GM19452 (cell line): ENCODE data around the gene RRP8.

Source experiments
- ATAC-seq: cut with Tn5 transposase; IDR thresholded peaks from one replicate; pipeline ENCODE4 v1.9.1; 2021; ENCODE audit not compliant: unreplicated experiment

The RRP8 gene

DNA sequence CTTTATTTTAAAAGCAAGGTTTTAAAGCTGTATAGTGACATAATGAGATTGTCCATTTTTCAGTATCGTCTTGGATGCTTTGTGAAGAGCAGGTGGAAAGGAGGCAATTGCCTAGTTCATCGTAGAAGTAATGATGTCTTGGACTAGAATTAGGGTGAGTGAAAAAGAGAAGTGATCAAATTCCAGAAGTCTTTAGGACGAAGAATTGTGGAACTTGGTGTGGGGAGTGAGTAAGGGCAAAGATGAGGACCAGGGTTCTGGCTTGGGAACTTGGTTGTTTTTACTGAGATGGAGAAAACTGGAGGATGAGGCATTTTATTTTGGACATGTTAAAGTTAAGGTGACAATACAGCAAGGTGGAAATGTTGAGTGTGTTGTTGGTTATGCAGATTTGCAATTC lies 1.4 kb upstream of the RRP8 start:
- ATAC-seq: no peak

DNA sequence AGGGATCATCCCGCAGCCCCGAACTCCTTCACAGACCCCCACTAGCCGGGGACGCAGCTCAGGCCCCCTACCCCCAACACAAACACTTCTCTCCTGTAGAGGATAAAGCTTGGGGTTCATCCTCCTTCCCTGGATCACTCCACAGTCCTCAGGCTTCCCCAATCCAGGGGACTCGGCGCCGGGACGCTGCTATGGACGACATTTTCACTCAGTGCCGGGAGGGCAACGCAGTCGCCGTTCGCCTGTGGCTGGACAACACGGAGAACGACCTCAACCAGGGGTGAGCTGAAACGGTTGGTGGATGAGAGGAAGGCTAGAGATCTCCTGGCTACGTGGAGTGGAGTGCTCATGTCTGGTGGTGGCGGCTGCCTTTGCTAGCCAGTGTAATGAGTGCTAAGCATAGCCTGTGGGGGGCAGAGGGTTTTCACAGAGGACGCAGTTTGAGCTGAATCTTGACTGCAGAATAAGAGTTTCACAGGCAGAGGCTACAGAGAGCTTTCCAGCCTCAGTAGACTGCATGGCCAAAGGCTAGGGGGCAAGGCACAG lies 738 bp upstream of the RRP8 start:
- peak; percentile 36 for ATAC-seq

DNA sequence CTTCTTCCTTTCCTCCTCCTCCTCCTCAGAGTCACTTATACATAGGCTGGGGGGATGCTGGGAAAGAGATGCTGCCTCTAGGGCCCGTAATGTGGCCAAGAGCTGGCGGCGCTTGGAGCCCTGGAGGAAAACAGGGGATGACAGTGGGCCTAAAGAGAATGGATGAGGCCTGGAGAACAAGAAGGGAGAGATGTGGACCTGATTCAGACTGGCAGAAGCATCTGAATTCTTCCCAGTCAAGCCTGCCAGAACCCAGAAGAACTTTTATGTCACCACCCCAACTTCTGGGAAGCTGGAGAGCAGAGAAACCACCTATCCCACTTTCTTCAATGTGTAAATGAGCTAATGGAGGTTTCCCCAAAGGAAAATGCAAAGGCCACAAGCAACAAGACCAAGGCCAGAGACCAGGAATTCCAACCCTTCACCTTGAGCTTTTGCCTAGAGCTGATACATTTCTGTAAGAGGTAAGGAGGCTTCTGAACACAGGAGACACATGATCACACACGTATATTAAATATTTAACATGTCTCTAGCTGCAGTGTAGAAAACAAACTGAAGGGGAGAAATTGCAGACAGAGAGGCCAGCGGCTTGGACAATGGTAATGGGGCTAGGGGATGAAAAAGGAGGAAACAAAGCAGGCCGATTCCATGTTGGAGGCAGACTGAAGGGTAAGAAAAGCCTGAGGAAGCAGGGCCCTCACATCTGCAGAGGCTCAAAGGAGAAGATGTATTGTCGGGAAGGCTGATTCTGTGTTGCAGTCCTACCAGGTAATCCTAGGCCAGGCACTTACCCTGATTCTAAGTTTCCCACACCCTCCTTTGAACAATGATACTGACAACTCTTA lies 1.1 kb downstream of the RRP8 start:
- ATAC-seq: no peak

DNA sequence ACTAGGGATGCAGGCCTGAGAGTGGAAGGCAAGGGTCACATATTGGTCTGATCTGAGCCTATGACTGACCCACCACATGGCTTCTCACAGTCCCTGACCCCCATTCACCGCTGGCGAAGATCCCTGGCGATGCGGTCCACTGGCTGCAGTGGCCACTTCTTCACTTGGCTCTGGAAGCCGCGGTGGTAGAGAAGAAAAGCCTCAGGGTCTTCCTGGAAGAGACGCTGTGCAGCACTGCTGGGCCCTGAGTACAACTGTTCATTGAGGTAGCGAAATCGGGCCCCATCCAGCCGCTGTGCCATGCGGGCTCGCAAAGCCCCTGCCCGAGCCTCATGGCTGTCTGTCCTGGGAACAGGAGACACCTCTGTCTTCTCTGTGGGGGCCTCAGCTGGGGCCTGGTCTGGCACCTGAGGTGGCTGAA lies 2.4 kb downstream of the RRP8 start:
- no peak for ATAC-seq

DNA sequence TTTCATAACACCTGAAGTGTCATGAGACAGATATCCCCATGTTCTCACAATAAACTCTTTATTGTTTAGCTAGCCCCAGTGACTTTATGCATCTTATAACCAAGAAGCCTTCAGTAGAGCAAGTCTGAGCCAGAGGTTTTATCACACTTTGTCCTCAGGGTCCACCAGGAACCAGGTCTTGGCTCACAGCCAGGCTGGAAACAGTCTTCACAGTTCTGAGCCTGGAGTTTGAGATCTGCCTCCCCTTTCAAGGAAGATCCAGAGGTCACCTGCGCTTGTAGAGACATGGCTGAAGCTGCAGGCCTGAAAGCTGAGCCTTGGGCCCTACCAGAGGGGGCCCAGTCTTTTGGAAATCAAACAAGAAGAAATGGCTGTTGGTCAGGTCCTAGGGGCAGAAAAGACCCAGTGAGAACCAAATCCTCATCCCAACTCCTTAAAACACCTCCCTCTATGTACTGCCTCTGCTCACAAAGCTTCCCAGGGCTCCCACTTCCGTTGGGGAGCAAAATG lies 3.5 kb downstream of the RRP8 start:
- ATAC-seq: no peak

DNA sequence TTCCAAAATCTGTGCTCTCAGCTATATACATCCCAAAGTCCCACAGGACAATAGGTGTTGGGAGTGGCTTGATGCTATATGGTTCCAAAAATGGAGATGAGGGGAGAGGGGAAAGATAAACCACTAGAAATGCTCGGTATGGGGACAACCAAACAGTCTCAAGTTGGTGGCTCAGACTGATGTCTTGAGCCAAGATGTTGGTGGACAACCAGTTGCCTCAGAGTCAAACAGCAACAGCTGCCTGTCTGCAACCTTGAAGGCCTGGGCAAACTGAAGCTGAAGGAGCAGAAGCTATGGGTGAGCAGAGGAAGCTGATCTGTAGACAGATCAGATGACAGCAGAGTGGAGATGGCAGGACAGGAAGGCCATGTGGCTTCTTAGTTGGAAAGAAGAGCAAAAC lies 4.0 kb downstream of the RRP8 start:
- no peak for ATAC-seq

DNA sequence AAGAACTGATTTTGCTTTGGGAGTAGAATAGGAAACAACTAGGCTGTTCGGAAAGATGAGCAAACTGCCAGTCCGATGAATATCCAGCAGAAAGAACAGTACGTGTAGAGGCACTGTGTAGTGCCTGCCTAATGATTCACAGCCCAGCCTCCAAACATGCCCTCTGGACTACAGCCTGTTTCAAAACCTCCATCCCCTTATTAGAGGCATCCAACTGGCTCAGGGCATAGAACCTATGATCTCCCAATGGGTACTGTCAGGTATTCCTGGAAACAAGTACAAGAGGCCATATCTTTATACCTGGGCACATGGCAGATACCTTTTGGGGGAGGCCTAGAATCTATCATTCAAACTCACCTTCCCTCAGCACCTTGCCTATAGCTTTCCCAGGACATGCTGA lies 4.9 kb downstream of the RRP8 start:
- no peak for ATAC-seq

DNA sequence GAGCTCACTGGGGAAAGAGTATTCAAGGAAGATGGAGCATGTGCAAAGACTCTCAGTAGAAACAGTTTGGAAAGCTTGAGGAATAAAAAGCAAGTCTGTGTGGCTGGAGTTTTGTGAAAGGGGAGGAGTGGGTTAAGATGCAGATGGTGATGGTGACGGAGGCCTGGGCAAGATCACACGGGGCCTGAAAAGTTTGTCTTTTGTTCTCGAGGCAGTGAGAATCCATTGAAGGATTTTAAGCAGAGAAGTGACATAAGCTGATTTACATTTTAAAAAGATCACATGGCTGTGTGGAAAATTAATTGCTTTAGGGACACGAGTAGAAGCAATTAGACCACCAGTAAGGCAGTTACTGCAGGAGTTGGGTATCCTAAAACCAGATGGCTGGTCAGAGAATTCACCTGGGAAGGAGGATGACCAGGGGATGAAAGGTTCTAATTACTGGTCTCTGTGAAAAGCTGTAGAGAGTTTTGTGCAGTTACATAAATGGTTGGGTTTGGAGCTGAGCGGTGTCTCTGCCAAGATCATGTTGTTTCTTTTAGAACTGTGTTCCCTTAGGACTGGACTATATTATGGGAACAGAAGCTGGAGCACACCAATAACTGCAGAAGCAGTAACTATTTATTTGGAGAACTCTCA lies 7.1 kb downstream of the RRP8 start:
- no peak for ATAC-seq

DNA sequence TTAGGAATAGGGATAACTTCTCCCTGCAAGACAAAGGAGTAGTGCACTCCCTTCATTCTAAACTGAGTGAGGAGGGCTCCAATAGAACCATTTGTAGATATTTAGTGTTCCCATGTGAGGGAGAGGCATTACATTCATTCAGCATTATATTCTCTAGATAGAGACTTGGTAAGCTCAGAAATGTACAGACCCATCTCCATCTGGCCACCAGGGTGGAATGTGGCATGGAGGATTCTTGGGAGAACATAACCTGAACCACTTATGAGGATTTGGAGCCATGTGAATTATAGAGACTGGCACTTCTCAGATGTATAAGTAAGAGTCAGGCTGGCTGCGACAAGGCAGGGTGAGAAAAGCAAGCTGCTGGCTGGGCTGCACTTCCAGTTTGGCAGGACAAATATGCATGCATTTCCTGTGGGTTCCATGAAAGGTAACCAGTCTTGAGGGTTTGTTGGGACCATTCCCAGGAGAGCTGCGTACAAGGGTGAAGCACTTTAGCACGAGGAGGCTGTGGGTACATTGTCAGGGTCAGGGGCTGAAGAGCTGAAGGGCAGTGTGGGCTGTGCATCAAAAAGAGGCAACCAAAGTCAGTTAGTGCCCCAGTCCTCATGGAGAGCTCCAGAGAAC lies 9.2 kb downstream of the RRP8 start:
- no peak for ATAC-seq

DNA sequence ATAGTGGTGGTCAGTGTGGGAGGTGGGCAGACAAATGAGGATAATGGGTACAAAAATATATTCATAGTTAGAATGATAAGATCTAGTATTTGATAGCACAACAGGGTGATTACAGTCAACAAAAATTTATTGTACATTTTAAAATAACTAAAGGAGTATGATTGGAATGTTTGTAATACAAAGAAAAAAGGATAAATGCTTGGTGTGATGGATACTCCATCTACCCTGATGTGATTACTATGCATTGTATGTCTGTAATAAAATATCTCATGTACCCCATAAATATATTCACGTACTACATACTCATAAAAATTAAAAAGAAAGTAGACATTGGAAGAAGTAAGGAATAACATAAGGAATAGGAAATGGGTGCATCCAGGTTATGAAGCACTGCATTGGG lies 15.4 kb downstream of the RRP8 start:
- no peak for ATAC-seq

DNA sequence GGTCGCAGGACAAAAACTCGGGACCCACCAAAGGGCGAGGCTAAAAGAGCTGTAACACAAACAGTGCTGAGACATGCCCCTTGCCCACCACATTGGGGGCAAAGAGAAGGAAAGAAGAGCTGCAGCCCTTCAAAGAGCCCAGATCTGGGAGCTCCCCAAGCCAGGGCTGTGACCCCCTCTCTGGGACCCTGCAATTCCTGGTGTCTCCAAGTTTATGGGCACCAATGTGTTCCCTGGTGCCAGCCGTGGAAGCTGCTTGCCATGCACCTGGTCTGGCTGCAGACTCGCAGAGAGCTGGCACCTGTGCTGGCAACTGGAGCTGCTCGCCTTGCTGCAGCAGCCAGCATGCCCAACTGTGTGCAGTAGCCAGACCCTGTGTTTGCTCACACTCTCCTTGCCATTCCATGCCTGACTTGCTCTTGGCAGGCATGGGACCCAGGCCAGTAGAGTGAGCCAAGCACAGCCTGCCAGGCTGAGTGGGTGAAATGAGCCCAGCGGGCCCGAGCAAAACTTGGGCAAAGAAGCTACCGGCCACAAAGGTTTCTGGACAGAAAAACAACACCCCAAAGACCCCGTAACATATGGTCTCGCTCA lies 16.0 kb downstream of the RRP8 start:
- no peak for ATAC-seq

DNA sequence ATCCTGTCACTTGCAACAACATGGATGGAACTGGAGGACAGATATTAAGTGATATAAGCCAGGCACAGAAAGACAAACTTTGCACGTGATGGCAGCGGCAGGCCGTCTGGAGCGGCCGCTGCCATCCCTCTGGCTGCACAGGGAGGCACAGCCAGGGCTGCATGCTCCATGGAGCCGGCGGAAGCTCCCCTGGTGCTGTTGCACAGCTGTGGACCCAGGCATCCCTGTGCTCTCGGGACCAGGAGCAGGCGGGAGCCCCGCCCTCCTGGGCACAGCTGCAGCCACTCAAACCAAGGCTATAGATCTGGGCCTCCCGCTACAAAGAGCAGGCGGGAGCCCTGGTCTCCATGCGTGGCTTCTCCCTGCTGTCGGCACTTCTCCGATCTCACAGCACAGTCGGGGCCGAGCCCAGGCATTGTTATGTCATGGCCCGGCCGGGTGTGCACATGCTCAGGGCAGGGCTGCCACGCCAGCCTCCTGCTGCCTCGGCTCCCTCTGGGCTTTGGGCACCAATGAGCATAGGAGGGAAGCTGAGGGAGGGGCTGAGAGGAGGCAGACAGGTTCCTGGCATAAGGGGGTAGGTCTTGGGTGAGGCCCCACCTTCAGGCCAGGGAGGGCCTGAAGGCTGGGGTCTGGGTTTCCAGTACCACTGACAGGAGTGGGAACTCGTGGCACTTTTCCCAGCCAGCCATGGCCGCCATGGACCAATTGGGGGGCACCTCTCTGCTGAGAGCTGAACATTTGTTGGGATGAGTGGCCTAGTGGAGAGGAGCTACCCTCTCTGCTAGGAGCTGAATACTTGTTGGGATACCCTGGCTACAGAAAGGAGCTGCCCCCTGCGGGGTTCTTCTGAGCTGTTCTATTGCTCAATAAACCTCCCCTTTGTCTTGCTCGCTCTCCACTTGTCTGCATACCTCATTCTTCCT lies 16.7 kb downstream of the RRP8 start:
- no peak for ATAC-seq

DNA sequence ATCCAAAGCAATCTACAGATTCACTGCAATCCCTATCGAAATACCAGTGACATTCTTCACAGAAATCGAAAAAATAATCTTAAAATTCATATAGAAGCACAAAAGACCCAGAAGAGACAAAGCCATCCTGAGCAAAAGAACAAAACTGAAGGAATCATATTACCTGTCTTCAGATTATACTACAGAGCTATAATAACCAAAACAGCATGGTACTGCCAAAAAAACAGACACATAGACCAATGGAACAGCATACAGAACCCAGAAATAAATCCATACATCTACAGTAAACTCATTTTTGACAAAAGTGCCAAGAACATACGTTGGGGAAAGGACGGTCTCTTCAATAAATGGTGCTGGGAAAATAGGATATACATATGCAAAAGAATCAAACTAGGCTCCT lies 18.9 kb downstream of the RRP8 start:
- ATAC-seq: no peak

DNA sequence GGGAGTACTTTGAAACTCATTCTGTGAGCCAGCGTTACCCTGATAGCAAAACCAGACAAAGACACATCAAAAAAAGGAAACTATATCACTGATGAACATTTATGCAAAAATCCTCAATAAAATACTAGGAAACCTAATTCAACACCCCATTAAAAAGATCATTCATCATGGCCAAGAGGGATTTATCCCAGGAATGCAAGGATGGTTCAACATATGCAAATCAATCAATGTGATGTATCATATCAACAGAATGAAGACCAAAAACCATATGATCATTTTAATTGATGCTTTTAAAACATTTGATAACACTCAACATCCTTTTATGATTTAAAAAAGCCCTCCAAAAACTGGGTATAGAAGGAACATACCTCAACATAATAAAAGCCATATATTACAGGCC lies 19.8 kb downstream of the RRP8 start:
- no peak for ATAC-seq

DNA sequence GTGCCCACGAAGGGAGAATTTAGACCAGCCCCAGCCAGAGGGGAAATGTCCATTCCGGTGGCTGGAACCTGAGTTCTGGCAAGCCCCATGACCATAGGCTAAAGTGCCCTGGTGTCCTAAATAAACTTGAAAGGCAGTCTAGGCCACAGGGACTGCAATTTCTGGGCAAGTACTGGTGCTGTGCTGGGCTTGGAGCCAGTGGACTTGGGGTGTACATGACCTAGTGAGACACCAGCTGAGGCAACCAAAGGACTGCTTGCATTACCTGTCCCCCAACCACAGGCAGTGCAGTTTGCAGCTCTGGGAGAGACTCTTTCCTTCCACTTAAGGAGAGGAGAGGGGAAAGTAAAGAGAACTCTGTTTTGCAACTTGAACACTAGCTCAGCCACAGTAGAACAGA lies 23.7 kb downstream of the RRP8 start:
- ATAC-seq: no peak

DNA sequence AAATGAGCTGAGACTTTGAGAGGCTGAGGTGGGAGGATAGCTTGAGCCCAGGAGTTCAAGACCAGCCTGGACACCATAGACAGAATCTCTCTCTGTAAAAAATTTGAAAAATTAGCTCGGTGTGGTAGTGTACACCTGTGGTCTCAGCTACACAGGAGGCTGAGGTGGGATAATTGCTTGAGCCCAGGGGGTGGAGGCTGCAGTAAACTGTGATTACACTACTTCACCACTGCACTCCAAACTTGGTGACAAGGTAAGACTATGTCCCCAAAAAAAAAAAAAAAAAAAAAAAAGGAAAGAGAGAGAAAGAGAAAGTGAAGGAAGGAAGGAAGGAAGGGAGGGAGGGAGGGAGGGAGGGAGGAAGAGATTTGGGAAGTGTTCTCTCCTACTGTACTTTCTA lies 25.3 kb downstream of the RRP8 start:
- no peak for ATAC-seq

DNA sequence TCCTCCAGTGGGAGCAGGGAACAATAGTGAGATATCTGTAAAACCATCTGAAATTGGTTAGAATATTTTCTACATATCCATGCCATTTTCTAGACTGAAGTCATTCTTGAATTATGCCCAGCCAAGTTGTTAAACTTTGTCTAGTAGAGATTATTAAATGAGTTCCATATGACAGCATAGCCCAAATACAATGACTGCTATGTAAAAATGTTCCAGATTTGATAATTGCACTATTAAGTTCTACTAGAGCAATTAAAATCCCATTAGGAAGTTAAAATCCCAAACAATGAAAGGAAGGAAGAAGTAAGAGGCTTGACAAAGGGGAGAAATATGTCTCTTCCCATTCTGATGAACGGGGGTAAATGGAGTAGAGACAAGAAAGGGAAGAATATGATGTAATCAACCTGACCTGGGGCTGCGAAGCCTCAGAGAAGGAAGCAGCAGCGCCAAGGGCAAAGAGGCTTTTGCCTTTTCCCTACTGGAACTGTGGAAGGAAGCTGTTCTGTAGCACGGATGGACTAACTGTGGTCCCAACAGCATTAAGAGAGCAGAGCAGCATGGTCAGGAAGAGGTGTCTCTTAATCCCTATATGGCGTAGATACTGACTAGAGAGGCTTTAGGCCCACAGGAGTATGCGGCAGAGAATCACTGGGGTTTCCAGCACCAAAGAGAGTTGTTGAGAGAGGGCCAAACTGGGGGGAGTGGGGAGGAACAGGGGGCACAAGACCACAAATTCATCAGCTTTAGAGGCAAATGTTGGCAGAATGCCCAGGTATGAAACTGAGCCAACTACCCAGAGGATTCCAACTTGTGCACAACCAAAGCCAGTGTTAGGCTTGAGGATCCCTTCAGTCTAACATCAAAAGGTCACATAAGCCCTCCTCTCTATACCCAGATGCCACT lies 26.7 kb downstream of the RRP8 start:
- no peak for ATAC-seq

DNA sequence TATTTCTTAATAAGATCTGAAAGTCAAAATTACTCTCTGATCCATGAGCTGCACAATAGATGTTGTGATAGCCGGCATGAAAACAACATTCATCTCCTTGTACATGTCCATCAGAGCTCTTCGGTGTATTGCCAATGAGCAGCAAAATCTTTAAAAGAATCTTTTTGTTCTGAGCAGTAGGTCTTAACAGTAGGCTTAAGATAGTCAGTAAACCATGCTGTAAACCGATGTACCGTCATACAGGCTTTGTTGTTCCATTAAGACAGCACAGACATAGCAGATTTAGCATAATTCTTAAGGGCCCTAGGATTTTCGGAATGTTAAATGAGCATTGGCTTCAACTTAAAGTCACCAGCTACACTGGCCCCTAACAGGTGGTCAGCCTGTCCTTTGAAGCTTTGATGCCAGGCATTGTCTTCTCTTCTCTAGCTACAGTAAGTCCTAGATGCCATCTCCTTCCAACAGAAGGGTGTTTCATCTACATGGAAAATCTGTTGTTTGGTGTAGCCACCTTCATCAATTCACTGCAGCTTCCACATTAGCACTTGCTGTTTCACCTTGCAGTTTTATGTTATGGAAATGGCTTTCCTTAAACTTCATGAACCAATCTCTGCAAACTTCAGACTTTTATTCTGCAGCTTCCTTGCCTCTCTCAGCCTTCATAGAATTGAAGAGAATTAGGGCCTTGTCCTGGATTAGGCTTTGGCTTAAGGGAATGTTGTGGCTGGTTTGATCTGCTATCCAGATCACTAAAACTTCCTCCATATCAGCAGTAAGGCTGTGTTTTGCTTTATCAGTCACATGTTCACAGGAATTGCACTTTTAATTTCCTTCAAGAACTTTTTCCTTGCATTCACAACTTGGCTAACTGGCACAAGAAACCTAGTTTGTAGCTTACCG lies 28.4 kb downstream of the RRP8 start:
- ATAC-seq: no peak
